GM18907 (cell line): Measurements from ENCODE around the gene HINFP.
"Not testable (repeated sequence)": the region's sequence is repeated elsewhere in the genome, so short reads cannot be mapped to it uniquely, and the experiment has no call there.

ENCODE experiments used
- ATAC-seq: cut with Tn5 transposase; IDR thresholded peaks from one replicate; pipeline ENCODE4 v1.9.1; 2021; ENCODE audit warnings: mild to moderate bottlenecking, moderate library complexity; ENCODE audit not compliant: unreplicated experiment

HINFP gene

DNA sequence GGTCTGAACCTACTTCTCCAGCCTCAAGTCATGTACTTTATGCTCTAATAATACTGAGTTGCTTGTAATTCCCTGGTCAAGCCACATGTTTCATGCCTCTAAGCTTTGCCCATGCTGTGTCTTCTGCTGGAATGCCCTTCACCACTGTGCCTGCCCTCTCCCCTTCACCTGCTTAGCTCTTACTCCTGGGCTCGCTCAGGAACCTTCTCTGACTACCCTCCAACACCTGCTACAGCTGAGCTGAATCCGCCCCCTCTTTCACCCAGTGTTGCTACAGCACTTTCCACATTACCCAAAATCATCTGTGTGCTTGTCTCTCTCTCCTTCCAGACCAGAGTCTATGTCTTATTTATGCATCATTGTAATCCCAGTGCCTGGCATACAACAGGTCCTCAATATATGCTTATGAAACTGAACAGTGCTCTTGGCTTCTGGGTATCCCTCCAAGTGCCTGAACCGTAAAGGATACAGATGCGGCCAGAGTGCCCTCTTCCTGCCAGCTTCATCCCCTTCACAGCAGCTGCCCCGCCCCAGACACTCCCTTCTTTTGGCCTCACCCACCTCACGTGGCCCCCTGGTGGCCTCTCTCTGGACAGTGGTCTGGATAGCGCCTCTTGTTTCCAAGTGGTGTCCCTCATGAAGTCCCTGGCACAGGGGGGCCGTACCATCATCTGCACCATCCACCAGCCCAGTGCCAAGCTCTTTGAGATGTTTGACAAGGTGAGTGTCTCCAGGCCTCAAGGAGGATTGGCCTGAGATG is 34.5 kb downstream of the HINFP start:
- ATAC-seq: no peak

DNA sequence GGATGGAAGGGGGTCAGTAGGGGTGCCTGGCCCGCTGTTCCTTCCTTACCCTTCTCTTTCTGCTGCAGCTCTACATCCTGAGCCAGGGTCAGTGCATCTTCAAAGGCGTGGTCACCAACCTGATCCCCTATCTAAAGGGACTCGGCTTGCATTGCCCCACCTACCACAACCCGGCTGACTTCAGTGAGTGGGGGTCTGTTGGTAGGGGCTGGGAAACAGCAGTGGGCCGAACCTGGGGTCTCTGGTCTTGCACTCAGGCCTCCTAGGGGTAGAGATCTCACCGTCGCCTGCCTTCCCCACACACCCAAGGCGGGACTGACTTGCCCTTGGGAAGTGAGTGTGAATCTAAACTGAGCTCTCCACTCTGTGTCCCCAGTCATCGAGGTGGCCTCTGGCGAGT is 35.1 kb downstream of the HINFP start:
- ATAC-seq: no peak

DNA sequence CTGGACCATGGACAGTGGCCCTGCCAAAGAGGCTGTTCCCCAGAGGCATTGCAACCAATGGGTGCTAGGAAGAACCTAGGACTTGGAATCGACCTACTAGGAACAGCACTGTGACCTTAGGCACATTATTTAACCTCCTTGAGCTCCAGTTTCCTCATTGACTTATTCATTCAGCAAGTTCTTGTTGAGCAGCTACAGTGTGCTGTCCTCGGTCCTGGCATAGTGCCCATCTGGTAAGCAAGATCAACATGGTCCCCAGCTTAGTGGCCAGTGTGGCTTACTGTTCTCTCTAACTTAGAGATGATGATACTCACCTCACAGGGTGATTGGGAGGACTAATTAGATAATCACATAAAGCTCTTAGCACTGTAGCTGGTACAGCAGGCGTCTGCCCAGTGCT is 35.7 kb downstream of the HINFP start:
- ATAC-seq: no peak

GRCh38 chr11:119158467-119158866 is 37.1 kb downstream of the HINFP start:
- no peak for ATAC-seq

GRCh38 chr11:119160151-119160550 is 38.8 kb downstream of the HINFP start:
- ATAC-seq: no peak

GRCh38 chr11:119161871-119162270 is 40.5 kb downstream of the HINFP start:
- no peak for ATAC-seq

- ATAC-seq: no peak
These were observed 45.1 kb downstream of the HINFP start for GRCh38 chr11:119166368-119167076.

- not testable (repeated sequence) for ATAC-seq
These were observed 45.7 kb downstream of the HINFP start for GRCh38 chr11:119167077-119167458.

- no peak for ATAC-seq
These were observed 46.6 kb downstream of the HINFP start for GRCh38 chr11:119167933-119168332.

GRCh38 chr11:119168471-119169281 is 47.3 kb downstream of the HINFP start, which contains the start of gene NLRX1:
Gene NLRX1, plus strand, starts transcription at chr11:119168725. Its CDS starts 2,679 bp downstream, at chr11:119171404.
- peak; percentile 88 for ATAC-seq

DNA sequence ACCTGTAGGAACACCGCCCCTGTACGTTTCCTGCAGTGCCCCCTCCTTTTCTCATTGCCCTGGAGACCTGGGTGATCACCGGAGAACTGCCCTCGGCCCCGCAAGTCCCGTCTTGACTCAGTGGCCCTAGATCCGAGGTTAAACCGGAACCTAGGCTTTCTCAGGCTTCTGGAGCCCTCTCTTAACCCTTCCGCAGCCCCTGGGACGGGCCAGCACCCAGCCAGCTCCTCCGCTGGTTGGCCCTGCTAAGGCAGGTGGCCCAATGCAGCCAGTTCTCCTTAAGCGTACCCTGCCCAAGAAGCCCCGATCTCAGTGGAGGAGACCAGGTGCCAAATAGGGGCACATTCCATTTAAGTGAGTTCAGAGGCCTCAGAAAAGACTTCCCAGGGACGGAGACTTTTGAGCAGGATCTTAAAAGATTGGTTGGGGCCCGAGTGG is 47.9 kb downstream of the HINFP start:
- ATAC-seq: peak; percentile 25

DNA sequence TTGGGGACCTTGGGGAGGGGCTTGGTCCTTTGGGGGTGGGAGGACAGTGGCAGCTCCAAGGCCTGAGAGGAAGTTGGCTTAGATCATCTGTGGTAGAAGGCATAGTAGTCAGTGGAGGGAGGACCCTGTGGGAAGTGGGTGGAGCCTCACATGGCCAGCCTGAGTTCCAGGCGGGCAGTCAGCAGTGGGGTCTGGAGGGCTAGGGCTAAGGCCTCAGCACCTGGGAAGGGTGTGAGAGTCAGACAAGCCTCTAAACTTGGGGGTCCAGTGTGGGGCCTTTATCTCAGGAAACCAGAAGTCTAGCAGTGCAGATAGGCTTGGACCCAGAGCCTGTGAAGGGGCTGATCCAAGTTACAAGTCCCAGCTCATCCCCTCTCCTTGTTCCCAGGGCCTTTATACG is 51.1 kb downstream of the HINFP start:
- no peak for ATAC-seq

DNA sequence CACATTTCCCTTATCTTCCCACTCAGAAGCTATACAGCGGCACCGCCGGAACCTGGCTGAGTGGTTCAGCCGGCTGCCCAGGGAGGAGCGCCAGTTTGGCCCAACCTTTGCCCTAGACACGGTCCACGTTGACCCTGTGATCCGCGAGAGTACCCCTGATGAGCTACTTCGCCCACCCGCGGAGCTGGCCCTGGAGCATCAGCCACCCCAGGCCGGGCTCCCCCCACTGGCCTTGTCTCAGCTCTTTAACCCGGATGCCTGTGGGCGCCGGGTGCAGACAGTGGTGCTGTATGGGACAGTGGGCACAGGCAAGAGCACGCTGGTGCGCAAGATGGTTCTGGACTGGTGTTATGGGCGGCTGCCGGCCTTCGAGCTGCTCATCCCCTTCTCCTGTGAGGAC is 52.1 kb downstream of the HINFP start:
- ATAC-seq: no peak

- ATAC-seq: no peak
These were observed 54.2 kb downstream of the HINFP start for GRCh38 chr11:119175493-119176077.

GRCh38 chr11:119178166-119178680 is 56.8 kb downstream of the HINFP start:
- no peak for ATAC-seq

- ATAC-seq: no peak
These were observed 58.0 kb downstream of the HINFP start for GRCh38 chr11:119179342-119179741.

- ATAC-seq: no peak
These were observed 58.6 kb downstream of the HINFP start for GRCh38 chr11:119179983-119180382.

- no peak for ATAC-seq
These were observed 59.6 kb downstream of the HINFP start for GRCh38 chr11:119180729-119181676.

DNA sequence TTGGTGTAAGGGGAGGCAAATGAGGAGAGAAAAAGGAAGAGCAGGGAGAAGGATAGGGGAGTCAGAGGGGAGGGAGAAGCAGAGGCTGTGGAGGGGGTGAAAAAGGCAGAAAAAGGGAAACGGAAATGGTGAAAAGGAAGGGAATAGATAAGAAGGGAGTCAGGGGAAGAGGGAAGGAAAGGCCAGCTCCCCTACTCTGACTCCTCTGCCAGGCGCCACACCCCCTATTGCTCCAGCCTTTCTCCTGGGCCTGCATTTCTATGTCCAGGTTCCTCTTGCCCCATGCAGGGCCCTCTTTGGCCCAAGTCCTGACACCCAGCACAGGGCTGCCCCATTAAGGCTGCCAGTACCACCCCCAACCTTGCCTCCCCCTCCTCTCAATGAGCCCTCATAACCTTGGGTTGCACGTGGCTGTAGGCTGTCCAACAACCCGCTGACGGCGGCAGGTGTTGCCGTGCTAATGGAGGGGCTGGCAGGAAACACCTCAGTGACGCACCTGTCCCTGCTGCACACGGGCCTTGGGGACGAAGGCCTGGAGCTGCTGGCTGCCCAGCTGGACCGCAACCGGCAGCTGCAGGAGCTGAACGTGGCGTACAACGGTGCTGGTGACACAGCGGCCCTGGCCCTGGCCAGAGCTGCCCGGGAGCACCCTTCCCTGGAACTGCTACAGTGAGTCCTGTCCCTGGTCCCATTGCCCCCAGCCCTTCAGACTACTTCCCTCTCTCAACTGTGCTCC is 60.5 kb downstream of the HINFP start:
- no peak for ATAC-seq
